HG03457 (cell line): Measurements from ENCODE around the gene UGCG.
"Not testable (repeated sequence)": the region's sequence is repeated elsewhere in the genome, so short reads cannot be mapped to it uniquely, and the experiment has no call there.

Experiments
- ATAC-seq: cut with Tn5 transposase; IDR thresholded peaks from one replicate; pipeline ENCODE4 v1.9.1; 2021; ENCODE audit warnings: moderate number of reproducible peaks; ENCODE audit not compliant: unreplicated experiment

UGCG gene

GRCh38 chr9:111890334-111890733 lies 6.3 kb upstream of the UGCG start:
- no peak for ATAC-seq

- not testable (repeated sequence) for ATAC-seq
These were observed 5.7 kb upstream of the UGCG start for GRCh38 chr9:111890867-111891266.

GRCh38 chr9:111891910-111892499 lies 4.6 kb upstream of the UGCG start:
- ATAC-seq = no peak

- peak; percentile 24 for ATAC-seq
These were observed 457 bp downstream of the UGCG start for GRCh38 chr9:111896942-111897600.

GRCh38 chr9:111897601-111898137 lies 1.1 kb downstream of the UGCG start:
- ATAC-seq = no peak

GRCh38 chr9:111898331-111899096 lies 1.9 kb downstream of the UGCG start:
- ATAC-seq = no peak

GRCh38 chr9:111900151-111900857 lies 3.7 kb downstream of the UGCG start:
- ATAC-seq = no peak

GRCh38 chr9:111900858-111901612 lies 4.4 kb downstream of the UGCG start:
- no peak for ATAC-seq

- no peak for ATAC-seq
These were observed 6.0 kb downstream of the UGCG start for GRCh38 chr9:111902391-111903139.

GRCh38 chr9:111903535-111903934 lies 6.9 kb downstream of the UGCG start:
- ATAC-seq = not testable (repeated sequence)

- ATAC-seq = no peak
These were observed 7.4 kb downstream of the UGCG start for GRCh38 chr9:111904026-111904425.

- ATAC-seq = no peak
These were observed 8.3 kb downstream of the UGCG start for GRCh38 chr9:111904891-111905291.

GRCh38 chr9:111907147-111907546 lies 10.5 kb downstream of the UGCG start:
- ATAC-seq = no peak

- ATAC-seq = no peak
These were observed 12.8 kb downstream of the UGCG start for GRCh38 chr9:111909444-111909843.

GRCh38 chr9:111910428-111910827 lies 13.8 kb downstream of the UGCG start:
- no peak for ATAC-seq

GRCh38 chr9:111913159-111913558 lies 16.5 kb downstream of the UGCG start:
- ATAC-seq = no peak

GRCh38 chr9:111914749-111915424 lies 18.3 kb downstream of the UGCG start:
- ATAC-seq = no peak

GRCh38 chr9:111915425-111915758 lies 18.8 kb downstream of the UGCG start:
- ATAC-seq = no peak

- peak; percentile 47 for ATAC-seq
These were observed 19.6 kb downstream of the UGCG start for GRCh38 chr9:111916234-111916645.
